CD4-positive, alpha-beta T cell (primary cell): Measurements from ENCODE around the gene SND1. TPM values are rescaled to one million over a fixed set of nuclear protein-coding genes. Genes with fewer than 3 reads are reported as not detected.

ENCODE experiments used
- ATAC-seq: fragments of 200-7000 bp; cut with Tn5 transposase; one replicate; pipeline ENCODE4 v1.10.0; 2022; ENCODE audit warnings: mild to moderate bottlenecking; ENCODE audit not compliant: poor library complexity
- CTCF ChIA-PET: fragments of 350-600 bp; sonication (Branson Sonifier 250); formaldehyde crosslinking; loops from one replicate; lab custom pipeline; 2021; ENCODE audit warnings: antibody characterized with exemption, inconsistent platforms; lab: Charles Lee
- POLR2A ChIA-PET: fragments of 350-600 bp; sonication (Branson Sonifier 250); formaldehyde crosslinking; loops from one replicate; lab custom pipeline; 2021; ENCODE audit warnings: antibody characterized with exemption, inconsistent platforms; lab: Charles Lee
- DNase-seq, 14 experiments: peaks; one replicate each; pipeline ENCODE4 v3.0.0-alpha.2; 2013 to 2020; ENCODE audit warnings: mixed read lengths in 2 of 14
- H3K27ac ChIP-seq, 2 donors: one replicate each; pipeline versions ENCODE4 v1.5.1 to v1.7.0; 2013; ENCODE audit warnings: low read length in 2 of 2, low read depth in 1 of 2, mild to moderate bottlenecking in 1 of 2
- H3K27me3 ChIP-seq, 2 experiments: 1 replicate in 1 of 2; 2 replicates in 1 of 2; pipeline versions ENCODE4 v1.6.1 to v1.7.0; 2013; ENCODE audit warnings: low read length in 2 of 2, control low read depth in 1 of 2, mild to moderate bottlenecking in 1 of 2, moderate library complexity in 1 of 2; ENCODE audit not compliant: insufficient read depth in 2 of 2, control insufficient read depth in 1 of 2
- H3K36me3 ChIP-seq: one replicate; pipeline ENCODE4 v1.6.1; 2013; ENCODE audit warnings: low read length, control low read depth; ENCODE audit not compliant: insufficient read depth
- H3K4me1 ChIP-seq: one replicate; pipeline ENCODE4 v1.6.1; 2013; ENCODE audit warnings: low read length, control low read depth; ENCODE audit not compliant: insufficient read depth
- H3K4me3 ChIP-seq: one replicate; pipeline ENCODE4 v1.5.1; 2013; ENCODE audit warnings: mild to moderate bottlenecking, low read length, moderate library complexity
- H3K9me3 ChIP-seq, 2 experiments: 1 replicate in 1 of 2; 2 replicates in 1 of 2; pipeline versions ENCODE4 v1.6.1 to v1.7.0; 2013; ENCODE audit warnings: low read length in 2 of 2, mild to moderate bottlenecking in 2 of 2, control low read depth in 1 of 2, moderate library complexity in 1 of 2; ENCODE audit not compliant: control insufficient read depth in 1 of 2, insufficient read depth in 1 of 2
- H3K27ac Mint-ChIP-seq: one replicate; pipeline ENCODE4 v1.8.0; 2020; ENCODE audit warnings: mixed read lengths
- H3K27me3 Mint-ChIP-seq: one replicate; pipeline ENCODE4 v1.8.0; 2021; ENCODE audit warnings: mixed read lengths
- H3K36me3 Mint-ChIP-seq: one replicate; pipeline ENCODE4 v1.8.0; 2021; ENCODE audit warnings: low read depth, mixed read lengths
- H3K4me1 Mint-ChIP-seq: one replicate; pipeline ENCODE4 v1.8.0; 2021; ENCODE audit warnings: low read depth, mixed read lengths
- H3K4me3 Mint-ChIP-seq: one replicate; pipeline ENCODE4 v1.8.0; 2020; ENCODE audit warnings: mild to moderate bottlenecking, mixed read lengths
- H3K9me3 Mint-ChIP-seq: one replicate; pipeline ENCODE4 v1.8.0; 2020; ENCODE audit warnings: mixed read lengths
- CTCF ChIP-seq: fragments of 200-600 bp; IDR thresholded peaks from one replicate; pipeline ENCODE4 v1.8.0; 2022; ENCODE audit warnings: antibody characterized with exemption, mild to moderate bottlenecking
- intact Hi-C, 2 experiments: fragments of 100-400 bp; cut with DNase I in 1 of 2; cut with micrococcal nuclease in 1 of 2; formaldehyde crosslinking; loops; one replicate each; pipeline versions ENCODE4 v1.15.1 to v1.9.0; 2023 to 2025; cut with DNase I, micrococcal nuclease
- total RNA-seq, 174 experiments: library from RNA in 2 of 174; stranded (reverse) in 2 of 174; gene quantifications; one replicate each; pipeline ENCODE4 v1.2.3 and lab custom pipeline; 2021 to 2026

SND1 gene
- total RNA-seq, 2 experiments from 2014 or later: 104 to 113 TPM

GRCh38 chr7:127905491-127906330, 253.7 kb downstream of the SND1 start:
- Mint-ChIP-seq H3K4me1 (peaks cover 38% of the 10 kb centered on the region), H3K36me3 (peaks cover 25% of the 10 kb centered on the region), H3K27me3 (no peaks in the 10 kb centered on the region), H3K9me3 (no peaks in the 10 kb centered on the region), H3K27ac (no peak overlapping the region), H3K4me3 (no peak overlapping the region)
- DNase-seq (no peak), ATAC-seq (no peak)
- Histone ChIP-seq H3K4me3 (no peak overlapping the region), H3K36me3 (peaks cover 9% of the 10 kb centered on the region), H3K4me1 (no peaks in the 10 kb centered on the region), H3K9me3 (no peaks in the 10 kb centered on the region), H3K27me3 (no peaks in the 10 kb centered on the region), H3K27ac (no peak overlapping the region)
- POLR2A ChIA-PET: interaction anchor here (0.9 kb wide), 1 partner anchor 50 kb away, joined by 3 read pairs; no protein-coding TSS in a partner anchor
- intact Hi-C loops: no loop called here
- CTCF ChIA-PET: interaction anchor here (1.1 kb wide), 1 partner anchor 10 kb away, joined by 4 read pairs; no protein-coding TSS in a partner anchor
- TF ChIP-seq CTCF: no peak

- no peak overlapping the region for H3K27ac ChIP-seq
- Mint-ChIP-seq H3K4me1 (peaks cover 24% of the 10 kb centered on the region), H3K27ac (no peak overlapping the region), H3K36me3 (peaks cover 25% of the 10 kb centered on the region), H3K4me3 (no peak overlapping the region), H3K9me3 (no peaks in the 10 kb centered on the region), H3K27me3 (no peaks in the 10 kb centered on the region)
- H3K4me1 ChIP-seq: no peaks in the 10 kb centered on the region
- intact Hi-C loops: no loop called here
- peaks cover 9% of the 10 kb centered on the region for H3K36me3 ChIP-seq
- POLR2A ChIA-PET: no interaction called here
- no peaks in the 10 kb centered on the region for H3K27me3 ChIP-seq
- DNase-seq: no peak
- H3K4me3 ChIP-seq: no peak overlapping the region
- no peak for TF ChIP-seq CTCF
- ATAC-seq: no peak
- no peaks in the 10 kb centered on the region for H3K9me3 ChIP-seq
- CTCF ChIA-PET: no interaction called here
Observed at GRCh38 chr7:127907110-127908040, 255.4 kb downstream of the SND1 start.

GRCh38 chr7:127908430-127909258, 256.6 kb downstream of the SND1 start:
- Mint-ChIP-seq H3K4me1 (peaks cover 24% of the 10 kb centered on the region), H3K4me3 (no peak overlapping the region), H3K27ac (no peak overlapping the region), H3K36me3 (peaks cover 25% of the 10 kb centered on the region), H3K27me3 (no peaks in the 10 kb centered on the region), H3K9me3 (no peaks in the 10 kb centered on the region)
- no peak for TF ChIP-seq CTCF
- no peak overlapping the region for H3K4me3 ChIP-seq
- no peak for DNase-seq
- no peak overlapping the region for H3K27ac ChIP-seq
- H3K27me3 ChIP-seq: no peaks in the 10 kb centered on the region
- H3K9me3 ChIP-seq: no peaks in the 10 kb centered on the region
- peaks cover 9% of the 10 kb centered on the region for H3K36me3 ChIP-seq
- ChIA-PET POLR2A (no interaction called here), CTCF (no interaction called here)
- no peaks in the 10 kb centered on the region for H3K4me1 ChIP-seq
- no peak for ATAC-seq
- intact Hi-C loops: no loop called here
